ENCODE measurements around the gene STXBP5.

STXBP5 gene

DNA sequence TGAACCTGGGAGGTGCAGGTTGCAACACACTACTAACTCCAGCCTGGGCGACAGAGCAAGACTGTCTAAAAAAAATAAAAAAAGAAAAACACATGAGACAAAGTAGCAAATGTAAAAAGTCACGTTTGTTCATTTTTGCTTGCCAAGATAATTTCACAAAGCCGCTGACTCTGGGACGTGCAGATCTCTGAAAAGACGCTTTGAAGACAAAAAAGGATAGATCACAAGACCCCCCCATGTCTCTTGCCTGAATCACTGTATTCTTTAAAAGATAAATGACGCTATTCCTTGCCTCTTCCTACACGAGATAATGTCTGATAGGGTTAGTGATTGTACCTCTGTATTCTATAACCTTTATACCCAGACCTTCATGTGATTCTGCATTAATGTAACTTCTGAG lies 23.3 kb upstream of the STXBP5 start:
- Histone ChIP-seq H4K5ac (ENCODE audit: low read length) (no peak overlapping the region), H3K18ac (ENCODE audit: low read length) (no peak overlapping the region)
- WGBS (ENCODE audit: extremely low coverage, insufficient coverage, low lambda C conversion rate) = no CpG with 5 or more reads among the region's 7 CpGs

DNA sequence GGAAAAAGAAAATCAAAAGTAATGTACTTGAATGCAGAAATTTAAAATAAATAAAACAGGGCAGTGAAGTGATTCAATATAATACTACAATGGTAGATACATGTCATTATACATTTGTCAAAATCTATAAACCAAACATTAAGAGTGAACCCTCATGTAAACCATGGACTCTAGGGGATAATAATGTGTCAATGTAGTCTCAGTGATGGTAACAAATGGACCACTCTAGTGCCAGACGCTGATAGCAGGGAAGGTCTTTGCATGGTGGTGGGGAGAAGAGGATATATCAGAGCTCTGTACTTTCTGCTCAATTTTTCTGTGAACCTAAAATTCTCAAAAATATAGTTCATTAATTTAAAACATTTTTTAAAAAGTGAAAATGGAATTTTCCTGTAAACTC lies 19.8 kb upstream of the STXBP5 start:
- Histone ChIP-seq H3K4me2 (ENCODE audit: low read length) (no peak overlapping the region), H3K56ac (ENCODE audit: low read length) (no peak overlapping the region), H2BK15ac (replicated peaks; ENCODE audit: low read depth) (no peak overlapping the region), H4K8ac (ENCODE audit: low read depth, low read length) (no peak overlapping the region), H3K79me1 (ENCODE audit: low read length) (no peaks in the 10 kb centered on the region), H3K4me3 (ENCODE audit: low read length) (no peak overlapping the region), H3K9ac (ENCODE audit: low read length) (no peak overlapping the region), H2BK5ac (ENCODE audit: low read length) (no peak overlapping the region), H3K23ac (ENCODE audit: low read length) (no peak overlapping the region), H3K27me3 (ENCODE audit: insufficient read depth, low read length, poor library complexity) (no peaks in the 10 kb centered on the region), H2AK5ac (ENCODE audit: low read length) (no peak overlapping the region), H3K27ac (ENCODE audit: low read depth, low read length) (no peak overlapping the region), H3K4ac (ENCODE audit: low read depth, low read length) (no peak overlapping the region), H3K18ac (ENCODE audit: low read length) (no peak overlapping the region), H4K5ac (ENCODE audit: low read length) (no peak overlapping the region), H3K4me1 (ENCODE audit: control insufficient read depth, low read depth, low read length) (no peaks in the 10 kb centered on the region), H3K79me2 (ENCODE audit: control insufficient read depth, insufficient read depth, low read length) (no peaks in the 10 kb centered on the region), H3K36me3 (ENCODE audit: control insufficient read depth, insufficient read depth, low read length) (no peaks in the 10 kb centered on the region), H2BK120ac (ENCODE audit: low read depth, low read length) (no peak overlapping the region)
- no CpG with 5 or more reads among the region's 1 CpG for WGBS (ENCODE audit: extremely low coverage, insufficient coverage, low lambda C conversion rate)
- DNase-seq = no peak

More for the DNA sequence above, 23.3 kb upstream of the STXBP5 start:
- Histone ChIP-seq H2BK5ac (ENCODE audit: low read length) (no peak overlapping the region), H3K4me1 (ENCODE audit: control insufficient read depth, low read depth, low read length) (no peaks in the 10 kb centered on the region), H2AK5ac (ENCODE audit: low read length) (no peak overlapping the region), H2BK15ac (replicated peaks; ENCODE audit: low read depth) (no peak overlapping the region), H3K36me3 (ENCODE audit: control insufficient read depth, insufficient read depth, low read length) (no peaks in the 10 kb centered on the region), H3K9ac (ENCODE audit: low read length) (no peak overlapping the region), H3K27ac (ENCODE audit: low read depth, low read length) (no peak overlapping the region), H3K4me2 (ENCODE audit: low read length) (no peak overlapping the region), H4K8ac (ENCODE audit: low read depth, low read length) (no peak overlapping the region), H2BK120ac (ENCODE audit: low read depth, low read length) (no peak overlapping the region), H3K4ac (ENCODE audit: low read depth, low read length) (no peak overlapping the region), H3K23ac (ENCODE audit: low read length) (no peak overlapping the region), H3K79me1 (ENCODE audit: low read length) (no peaks in the 10 kb centered on the region), H3K27me3 (ENCODE audit: insufficient read depth, low read length, poor library complexity) (no peaks in the 10 kb centered on the region), H3K56ac (ENCODE audit: low read length) (no peak overlapping the region), H3K79me2 (ENCODE audit: control insufficient read depth, insufficient read depth, low read length) (no peaks in the 10 kb centered on the region), H3K4me3 (ENCODE audit: low read length) (no peak overlapping the region)
- DNase-seq = no peak

DNA sequence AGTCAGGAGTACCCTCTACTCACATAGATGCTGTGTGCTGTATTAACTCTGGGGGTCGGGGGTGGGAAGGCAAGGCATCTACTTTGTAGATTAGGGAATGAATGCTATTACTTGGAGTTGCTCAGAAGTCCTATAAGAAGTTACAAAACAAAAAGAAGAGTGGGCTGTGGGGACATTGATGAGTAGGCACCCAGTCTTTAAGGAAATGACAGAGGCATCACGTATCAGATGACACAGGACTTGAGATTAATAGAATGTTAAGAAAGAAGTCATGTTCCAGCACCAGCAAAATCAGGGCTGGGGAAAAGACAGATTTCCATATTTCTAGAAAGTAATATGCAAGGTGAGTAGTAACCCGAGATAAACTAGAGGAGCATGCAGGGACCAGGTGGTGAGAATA lies 19.0 kb upstream of the STXBP5 start:
- H4K8ac ChIP-seq (ENCODE audit: low read depth, low read length) = no peak overlapping the region
- H3K9ac ChIP-seq (ENCODE audit: low read length) = no peak overlapping the region
- no peak overlapping the region for H2AK5ac ChIP-seq (ENCODE audit: low read length)
- H4K5ac ChIP-seq (ENCODE audit: low read length) = no peak overlapping the region
- no peak overlapping the region for H3K56ac ChIP-seq (ENCODE audit: low read length)
- H2BK120ac ChIP-seq (ENCODE audit: low read depth, low read length) = no peak overlapping the region
- H3K18ac ChIP-seq (ENCODE audit: low read length) = no peak overlapping the region
- no peak overlapping the region for H2BK15ac ChIP-seq (replicated peaks; ENCODE audit: low read depth)
- H3K79me1 ChIP-seq (ENCODE audit: low read length) = no peaks in the 10 kb centered on the region
- no peak overlapping the region for H3K27ac ChIP-seq (ENCODE audit: low read depth, low read length)
- H3K23ac ChIP-seq (ENCODE audit: low read length) = no peak overlapping the region
- H3K4me3 ChIP-seq (ENCODE audit: low read length) = no peak overlapping the region
- H3K27me3 ChIP-seq (ENCODE audit: insufficient read depth, low read length, poor library complexity) = no peaks in the 10 kb centered on the region
- DNase-seq = no peak
- H2BK5ac ChIP-seq (ENCODE audit: low read length) = no peak overlapping the region
- no peaks in the 10 kb centered on the region for H3K79me2 ChIP-seq (ENCODE audit: control insufficient read depth, insufficient read depth, low read length)
- no peak overlapping the region for H3K4me2 ChIP-seq (ENCODE audit: low read length)
- H3K4me1 ChIP-seq (ENCODE audit: control insufficient read depth, low read depth, low read length) = no peaks in the 10 kb centered on the region
- no CpG with 5 or more reads among the region's 3 CpGs for WGBS (ENCODE audit: extremely low coverage, insufficient coverage, low lambda C conversion rate)
- no peak overlapping the region for H3K4ac ChIP-seq (ENCODE audit: low read depth, low read length)
- H3K36me3 ChIP-seq (ENCODE audit: control insufficient read depth, insufficient read depth, low read length) = no peaks in the 10 kb centered on the region

DNA sequence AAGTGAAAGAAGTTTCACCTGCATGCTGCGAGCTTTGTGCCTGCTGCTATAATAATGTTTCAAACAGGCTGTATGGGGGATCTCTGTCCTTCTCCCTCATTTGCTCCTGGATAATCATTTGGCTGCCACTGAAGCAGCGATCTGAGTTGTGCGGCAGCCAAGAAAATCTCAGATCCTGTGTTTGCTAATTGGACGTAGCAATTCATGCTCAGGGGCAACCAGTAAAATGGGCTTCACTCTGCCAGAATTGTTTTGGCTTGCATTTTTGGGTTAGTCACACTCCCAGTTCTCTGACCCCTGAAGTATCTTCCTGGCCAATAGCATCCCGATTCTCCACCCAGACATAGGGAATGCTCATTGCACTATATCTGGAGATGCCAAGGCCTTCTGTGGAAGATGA lies 13.7 kb upstream of the STXBP5 start:
- no peaks in the 10 kb centered on the region for H3K79me1 ChIP-seq (ENCODE audit: low read length)
- no CpG with 5 or more reads among the region's 5 CpGs for WGBS (ENCODE audit: extremely low coverage, insufficient coverage, low lambda C conversion rate)

DNA sequence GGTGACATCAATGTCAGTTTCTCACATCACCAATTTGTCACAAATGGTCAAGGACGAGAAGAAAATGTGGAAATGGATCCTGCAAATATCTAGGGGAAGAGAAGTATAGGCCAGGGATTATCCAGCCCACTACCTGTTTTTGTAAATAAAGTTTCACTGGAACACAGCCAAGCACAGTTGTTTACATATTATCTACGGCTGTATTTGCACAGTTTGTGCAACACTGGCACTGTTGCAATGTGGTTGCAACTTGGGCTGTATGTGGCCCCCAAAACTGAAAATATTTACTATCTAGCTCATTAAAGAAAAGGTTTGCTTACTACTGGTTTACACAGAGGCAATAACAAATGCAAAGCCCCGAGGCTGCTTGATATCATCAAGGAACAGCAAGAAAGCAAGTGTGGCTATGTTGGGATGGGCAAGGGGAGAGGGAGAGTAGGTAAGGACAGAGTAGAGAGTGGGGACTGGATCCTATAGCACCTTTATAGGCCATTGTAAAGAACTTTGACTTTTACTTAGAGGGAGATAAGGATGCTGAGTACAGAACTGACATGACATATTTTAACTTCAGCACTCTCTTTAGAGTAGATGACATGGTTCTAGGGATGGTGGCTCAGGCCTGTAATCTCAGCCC lies 11.8 kb upstream of the STXBP5 start:
- no peak overlapping the region for H2BK120ac ChIP-seq (ENCODE audit: low read depth, low read length)

More for the DNA sequence above, 13.7 kb upstream of the STXBP5 start:
- no peaks in the 10 kb centered on the region for H3K36me3 ChIP-seq (ENCODE audit: control insufficient read depth, insufficient read depth, low read length)
- H2BK15ac ChIP-seq (replicated peaks; ENCODE audit: low read depth) = no peak overlapping the region
- no peak overlapping the region for H4K8ac ChIP-seq (ENCODE audit: low read depth, low read length)
- DNase-seq = no peak
- no peak overlapping the region for H3K4me3 ChIP-seq (ENCODE audit: low read length)
- no peak overlapping the region for H3K9ac ChIP-seq (ENCODE audit: low read length)
- no peak overlapping the region for H3K4ac ChIP-seq (ENCODE audit: low read depth, low read length)
- no peaks in the 10 kb centered on the region for H3K4me1 ChIP-seq (ENCODE audit: control insufficient read depth, low read depth, low read length)
- no peak overlapping the region for H2BK5ac ChIP-seq (ENCODE audit: low read length)
- no peaks in the 10 kb centered on the region for H3K79me2 ChIP-seq (ENCODE audit: control insufficient read depth, insufficient read depth, low read length)
- H4K5ac ChIP-seq (ENCODE audit: low read length) = no peak overlapping the region
- H3K27me3 ChIP-seq (ENCODE audit: insufficient read depth, low read length, poor library complexity) = no peaks in the 10 kb centered on the region
- H3K18ac ChIP-seq (ENCODE audit: low read length) = no peak overlapping the region
- no peak overlapping the region for H2BK120ac ChIP-seq (ENCODE audit: low read depth, low read length)
- H3K56ac ChIP-seq (ENCODE audit: low read length) = no peak overlapping the region
- H3K4me2 ChIP-seq (ENCODE audit: low read length) = no peak overlapping the region
- H2AK5ac ChIP-seq (ENCODE audit: low read length) = no peak overlapping the region
- no peak overlapping the region for H3K27ac ChIP-seq (ENCODE audit: low read depth, low read length)
- no peak overlapping the region for H3K23ac ChIP-seq (ENCODE audit: low read length)

More for the DNA sequence above, 11.8 kb upstream of the STXBP5 start:
- no peak overlapping the region for H3K9ac ChIP-seq (ENCODE audit: low read length)
- DNase-seq = no peak
- H3K23ac ChIP-seq (ENCODE audit: low read length) = no peak overlapping the region
- H3K4me3 ChIP-seq (ENCODE audit: low read length) = no peak overlapping the region
- WGBS (ENCODE audit: extremely low coverage, insufficient coverage, low lambda C conversion rate) = no CpG with 5 or more reads among the region's 3 CpGs
- H4K5ac ChIP-seq (ENCODE audit: low read length) = no peak overlapping the region
- no peak overlapping the region for H3K18ac ChIP-seq (ENCODE audit: low read length)
- no peak overlapping the region for H3K56ac ChIP-seq (ENCODE audit: low read length)
- H3K36me3 ChIP-seq (ENCODE audit: control insufficient read depth, insufficient read depth, low read length) = no peaks in the 10 kb centered on the region
- no peaks in the 10 kb centered on the region for H3K4me1 ChIP-seq (ENCODE audit: control insufficient read depth, low read depth, low read length)
- H3K4me2 ChIP-seq (ENCODE audit: low read length) = no peak overlapping the region
- H2AK5ac ChIP-seq (ENCODE audit: low read length) = no peak overlapping the region
- H3K79me2 ChIP-seq (ENCODE audit: control insufficient read depth, insufficient read depth, low read length) = no peaks in the 10 kb centered on the region
- H4K8ac ChIP-seq (ENCODE audit: low read depth, low read length) = no peak overlapping the region
- no peaks in the 10 kb centered on the region for H3K79me1 ChIP-seq (ENCODE audit: low read length)
- no peak overlapping the region for H3K27ac ChIP-seq (ENCODE audit: low read depth, low read length)
- H2BK5ac ChIP-seq (ENCODE audit: low read length) = no peak overlapping the region
- no peaks in the 10 kb centered on the region for H3K27me3 ChIP-seq (ENCODE audit: insufficient read depth, low read length, poor library complexity)
- H2BK15ac ChIP-seq (replicated peaks; ENCODE audit: low read depth) = no peak overlapping the region
- no peak overlapping the region for H3K4ac ChIP-seq (ENCODE audit: low read depth, low read length)

Data from mesendoderm (in vitro differentiated cells).